SK-N-SH (cell line): ENCODE measurements around the gene ADGRA1. TPM values are rescaled to one million over a fixed set of nuclear protein-coding genes. Genes with fewer than 3 reads are reported as not detected.

Source experiments
- CTCF ChIA-PET: fragments of 300-600, 350-600 bp; formaldehyde crosslinking; extraction: SDS; loops from one replicate; lab custom pipeline; 2021; lab: Yijun Ruan, JAX
- POLR2A ChIA-PET: fragments of 350-600 bp; sonication (Branson Sonifier 250); formaldehyde crosslinking; extraction: SDS; loops from one replicate; lab custom pipeline; 2020; ENCODE audit warnings: antibody characterized with exemption, inconsistent platforms; lab: Yijun Ruan, JAX
- DNase-seq: peaks from one replicate; pipeline ENCODE4 v3.0.0; 2012
- H2AFZ ChIP-seq: fragments of 200-600 bp; sonication (generic); 2 replicates; pipeline ENCODE4 v1.8.1; 2016; ENCODE audit warnings: antibody characterized with exemption, mild to moderate bottlenecking, low read depth
- H3F3A ChIP-seq: fragments of 200-600 bp; sonication (generic); replicated peaks from 2 replicates; pipeline ENCODE3; 2016; ENCODE audit warnings: antibody characterized with exemption, mild to moderate bottlenecking; ENCODE audit not compliant: insufficient read depth
- H3K27ac ChIP-seq, 2 experiments: fragments of 200-500 bp in 1 of 2; fragments of 200-600 bp in 1 of 2; sonication (Bioruptor generic) in 1 of 2; sonication (generic), shearing (Covaris generic) in 1 of 2; 2 replicates each; pipeline versions ENCODE4 v1.5.1 to v1.6.1; 2014 to 2016; ENCODE audit warnings: low read depth in 2 of 2, inconsistent platforms in 1 of 2, low read length in 1 of 2, mild to moderate bottlenecking in 1 of 2, mixed read lengths in 1 of 2
- H3K27me3 ChIP-seq: fragments of 200-600 bp; sonication (generic), shearing (Covaris generic); 2 replicates; pipeline ENCODE4 v1.6.1; 2016; ENCODE audit warnings: mixed run types; ENCODE audit not compliant: insufficient read depth
- H3K36me3 ChIP-seq, 2 experiments: fragments of 200-500 bp in 1 of 2; fragments of 200-600 bp in 1 of 2; sonication (Bioruptor generic) in 1 of 2; sonication (generic) in 1 of 2; replicated peaks in 1 of 2; 2 replicates each; pipeline versions ENCODE3 to v1.5.1; 2014 to 2016; ENCODE audit warnings: low read length in 1 of 2, mild to moderate bottlenecking in 1 of 2; ENCODE audit not compliant: insufficient read depth in 2 of 2, control insufficient read depth in 1 of 2
- H3K4me1 ChIP-seq, 2 experiments: fragments of 200-500 bp in 1 of 2; fragments of 200-600 bp in 1 of 2; sonication (Bioruptor generic) in 1 of 2; sonication (generic), shearing (Covaris generic) in 1 of 2; 2 replicates each; pipeline versions ENCODE4 v1.5.1 to v1.6.1; 2014 to 2016; ENCODE audit warnings: low read depth in 1 of 2, low read length in 1 of 2, mixed run types in 1 of 2; ENCODE audit not compliant: insufficient read depth in 2 of 2, control insufficient read depth in 1 of 2
- H3K4me2 ChIP-seq: fragments of 200-600 bp; sonication (generic), shearing (Covaris generic); 2 replicates; pipeline ENCODE4 v1.6.1; 2017; ENCODE audit warnings: mixed run types
- H3K4me3 ChIP-seq, 2 experiments: fragments of 200-500 bp in 1 of 2; fragments of 200-600 bp in 1 of 2; sonication (Bioruptor generic) in 1 of 2; sonication (generic), shearing (Covaris generic) in 1 of 2; 2 replicates each; pipeline versions ENCODE4 v1.5.1 to v1.8.1; 2014 to 2016; ENCODE audit warnings: low read depth in 2 of 2, inconsistent platforms in 1 of 2, low read length in 1 of 2, mild to moderate bottlenecking in 1 of 2, mixed read lengths in 1 of 2, moderate library complexity in 1 of 2
- H3K79me2 ChIP-seq: fragments of 200-600 bp; sonication (generic); 2 replicates; pipeline ENCODE4 v1.8.1; 2017; ENCODE audit warnings: mild to moderate bottlenecking; ENCODE audit not compliant: insufficient read depth
- H3K9ac ChIP-seq: fragments of 200-600 bp; sonication (generic); 2 replicates; pipeline ENCODE4 v1.6.1; 2017; ENCODE audit warnings: mixed run types
- H3K9me2 ChIP-seq: fragments of 200-600 bp; sonication (generic); 2 replicates; pipeline ENCODE4 v1.6.1; 2017; ENCODE audit warnings: mixed run types
- H3K9me3 ChIP-seq: fragments of 200-600 bp; sonication (generic); 2 replicates; pipeline ENCODE4 v1.6.1; 2017; ENCODE audit warnings: mixed run types, mild to moderate bottlenecking, moderate library complexity
- H4K20me1 ChIP-seq: fragments of 200-600 bp; sonication (generic); 2 replicates; pipeline ENCODE4 v1.6.1; 2017; ENCODE audit warnings: mild to moderate bottlenecking, mixed run types; ENCODE audit not compliant: insufficient read depth
- CTCF ChIP-seq: fragments of 200-600 bp; sonication (generic); IDR thresholded peaks from 2 replicates; pipeline ENCODE4 v1.6.1; 2017; ENCODE audit warnings: antibody characterized with exemption, mild to moderate bottlenecking, moderate library complexity
- EP300 ChIP-seq, 2 experiments: IDR thresholded peaks; 2 replicates each; pipeline versions ENCODE4 v1.4.0 to v1.6.1; 2012; ENCODE audit warnings: borderline replicate concordance in 1 of 2, low read depth in 1 of 2, low read length in 1 of 2
- EZH2phosphoT487 ChIP-seq: fragments of 200-600 bp; sonication (generic); IDR thresholded peaks from 2 replicates; pipeline ENCODE4 v1.6.1; 2017; ENCODE audit warnings: low read depth, mixed run types, mild to moderate bottlenecking, antibody characterized with exemption, moderate library complexity, borderline replicate concordance
- FOSL2 ChIP-seq: IDR thresholded peaks from 2 replicates; pipeline ENCODE4 v1.4.0; 2012; ENCODE audit warnings: low read depth, mild to moderate bottlenecking, moderate library complexity, borderline replicate concordance
- MAX ChIP-seq: IDR thresholded peaks from 2 replicates; pipeline ENCODE4 v1.4.0; 2012; ENCODE audit warnings: low read depth
- POLR2AphosphoS5 ChIP-seq: IDR thresholded peaks from 2 replicates; pipeline ENCODE4 v1.6.1; 2012; ENCODE audit warnings: low read depth, low read length
- RAD21 ChIP-seq: IDR thresholded peaks from 2 replicates; pipeline ENCODE4 v1.6.1; 2012; ENCODE audit warnings: mild to moderate bottlenecking, low read length
- REST ChIP-seq: IDR thresholded peaks from 2 replicates; pipeline ENCODE4 v1.6.1; 2012; ENCODE audit warnings: mild to moderate bottlenecking, low read depth, low read length, moderate library complexity
- RFX5 ChIP-seq: IDR thresholded peaks from 2 replicates; pipeline ENCODE4 v1.6.1; 2012; ENCODE audit warnings: mild to moderate bottlenecking, improper control_type of control experiment, low read length
- SMC3 ChIP-seq: IDR thresholded peaks from 2 replicates; pipeline ENCODE4 v1.6.1; 2012; ENCODE audit warnings: low read depth, low read length, improper control_type of control experiment
- USF1 ChIP-seq: IDR thresholded peaks from 2 replicates; pipeline ENCODE4 v1.4.0; 2012; ENCODE audit warnings: low read depth, borderline replicate concordance
- USF2 ChIP-seq: fragments of 150-350 bp; IDR thresholded peaks from 2 replicates; pipeline ENCODE4 v1.6.1; 2017; ENCODE audit warnings: antibody characterized with exemption, low read length, low read depth, borderline replicate concordance
- ZBTB33 ChIP-seq: IDR thresholded peaks from 2 replicates; pipeline ENCODE4 v1.4.0; 2012; ENCODE audit warnings: low read depth, borderline replicate concordance
- WGBS: methylation state at CpG from one replicate; pipeline ENCODE4 v1.1.6; 2017; ENCODE audit warnings: low lambda C conversion rate; 5-methylcytosine and 5-hydroxymethylcytosine counted together
- polyA plus RNA-seq, 3 experiments: library from polyadenylated mRNA; depleted of rRNA; stranded (reverse); fragments of >200 nt; gene quantifications; 2 replicates each; pipeline ENCODE4 v1.2.3, GENCODE V29; 2012

The ADGRA1 gene
- polyA plus RNA-seq, 1 of the 3 experiments (the other 2 are of a cell fraction): not detected

GRCh38 chr10:133131053-133131452 is 43.3 kb downstream of the ADGRA1 start (continued):
- TF ChIP-seq ZBTB33 (no peak), RFX5 (no peak), CTCF (no peak), FOSL2 (no peak), USF1 (no peak), EZH2phosphoT487 (no peak), POLR2AphosphoS5 (no peak), RAD21 (no peak)

GRCh38 chr10:133131734-133132472 is 44.2 kb downstream of the ADGRA1 start:
- Histone ChIP-seq H2AFZ (no peak overlapping the region), H3K9me3 (no peaks in the 10 kb centered on the region), H3K9ac (no peak overlapping the region), H3K9me2 (no peaks in the 10 kb centered on the region), H3K27me3 (no peaks in the 10 kb centered on the region), H3K4me3 (no peak overlapping the region), H3K27ac (no peak overlapping the region), H4K20me1 (no peaks in the 10 kb centered on the region), H3K79me2 (no peaks in the 10 kb centered on the region), H3F3A (no peaks in the 10 kb centered on the region), H3K36me3 (no peaks in the 10 kb centered on the region), H3K4me2 (no peak overlapping the region), H3K4me1 (no peaks in the 10 kb centered on the region)
- POLR2A ChIA-PET: no interaction called here
- CTCF ChIA-PET: interaction anchor here (0.7 to 2.9 kb wide), 2 partner anchors 12 kb away, joined by 4 to 11 read pairs; no protein-coding TSS in a partner anchor
- peak; percentile 44 for DNase-seq
- 52% methylated on average over 29 of the region's 41 CpGs for WGBS
- no peak for TF ChIP-seq USF1
- TF ChIP-seq SMC3: no peak
- no peak for TF ChIP-seq MAX
- TF ChIP-seq POLR2AphosphoS5: no peak
- no peak for TF ChIP-seq RAD21
- no peak for TF ChIP-seq USF2
- no peak for TF ChIP-seq REST
- no peak for TF ChIP-seq EP300 (IDR thresholded peaks at IDR 0.05; ENCODE audit: borderline replicate concordance in 1 of 2, low read depth in 1 of 2, low read length in 1 of 2)
- no peak for TF ChIP-seq CTCF
